Heart right ventricle (tissue), 16 donors: ENCODE results near the gene LEP. TPM values are rescaled to one million over a fixed set of nuclear protein-coding genes. Genes with fewer than 3 reads are reported as not detected.

Experiments used
- ATAC-seq, 8 donors: fragments of 200-7000 bp; cut with Tn5 transposase; one replicate each; pipeline ENCODE4 v1.9.1; 2020; ENCODE audit warnings: mild to moderate bottlenecking in 8 of 8, moderate library complexity in 8 of 8, moderate number of reproducible peaks in 1 of 8
- DNase-seq, 2 donors: peaks; one replicate each; pipeline ENCODE4 v3.0.0-alpha.2; 2020
- H3K27ac ChIP-seq, 10 donors: fragments of 200-600 bp; sonication (generic) in 2 of 10; one replicate each; pipeline versions ENCODE4 v1.5.0 to v1.8.0; 2020 to 2022; ENCODE audit warnings: mild to moderate bottlenecking in 3 of 10
- H3K27me3 ChIP-seq, 7 donors: fragments of 200-600 bp; one replicate each; pipeline ENCODE4 v1.8.0; 2021 to 2022; ENCODE audit warnings: mild to moderate bottlenecking in 2 of 7
- H3K36me3 ChIP-seq, 9 donors: fragments of 200-600 bp; sonication (generic) in 1 of 9; one replicate each; pipeline versions ENCODE4 v1.5.0 to v1.8.0; 2020 to 2022; ENCODE audit warnings: mild to moderate bottlenecking in 2 of 9
- H3K4me1 ChIP-seq, 9 donors: fragments of 200-600 bp; sonication (generic) in 1 of 9; one replicate each; pipeline versions ENCODE4 v1.5.0 to v1.8.0; 2020 to 2022; ENCODE audit warnings: mild to moderate bottlenecking in 4 of 9
- H3K4me3 ChIP-seq, 10 donors: fragments of 200-600 bp; sonication (generic) in 2 of 10; one replicate each; pipeline versions ENCODE4 v1.5.0 to v1.8.0; 2020 to 2022; ENCODE audit warnings: mild to moderate bottlenecking in 7 of 10, moderate library complexity in 2 of 10
- H3K9me3 ChIP-seq, 11 donors: fragments of 200-600 bp in 10 of 11; sonication (generic) in 2 of 11; one replicate each; pipeline versions ENCODE4 v1.5.0 to v1.8.0; 2013 to 2022; ENCODE audit warnings: mild to moderate bottlenecking in 2 of 11, control low read depth in 1 of 11, moderate library complexity in 1 of 11
- WGBS, 2 donors: extraction: QIAGEN DNeasy Blood & Tissue Kit; methylation state at CpG; one replicate each; pipeline ENCODE4 v1.1.7; 2013; ENCODE audit warnings: inconsistent platforms in 1 of 2; 5-methylcytosine and 5-hydroxymethylcytosine counted together
- intact Hi-C, 10 donors: fragments of 100-400 bp; cut with DNase I; formaldehyde crosslinking; loops; one replicate each; pipeline versions ENCODE4 v1.11.1 to v1.14.2; 2022
- polyA plus RNA-seq, 2 donors: library from polyadenylated mRNA; stranded (reverse); fragments of 200-250 nt; gene quantifications; one replicate each; pipeline ENCODE4 v1.2.3, GENCODE V29; 2013
- total RNA-seq, 10 donors: library from RNA; stranded (reverse); fragmentation: NEBNext Ultra II Directional in 3 of 10; extraction: Animal tissue kit (Norgen Biotek cat#: 25700) in 3 of 10; gene quantifications; one replicate each; pipeline versions ENCODE4 v1.2.1 to v1.2.4, GENCODE V29; 2021 to 2023
- TF ChIP-seq, protein P1 (sequence below), 9 donors: fragments of 200-600 bp; sonication (generic) in 2 of 9; IDR thresholded peaks; one replicate each; pipeline versions ENCODE4 v1.5.0 to v1.8.0; 2021 to 2022; ENCODE audit warnings: antibody characterized with exemption in 9 of 9, mild to moderate bottlenecking in 5 of 9, moderate library complexity in 1 of 9
- donor health status: Arrhythmogenic right ventricular cardiomyopathy.
- donor health status: ischemic (EF 13 %, LVEDD 7.1; RV severe dilation, severe dysfunction).
- donor health status: healthy with polysubstance abuse.
- donor health status: DM: no; HTN: yes; CAD: no.
- donor health status: DM: no; HTN: no; CAD: no.
- donor health status: ischemic (EF 25% LVEDD 6.9; RV normal size, moderate dysfunction).
- donor health status: ischemic (EF 25% LVEDD 5.7; RV mildly dilated, moderate dysfunction).
- donor health status: healthy.
- donor health status: DM: yes; HTN: yes; CAD: no.
- donor health status: Ischemic cardiomyopathy.
- donor health status: ischemic (EF 35%, LVEDD 5.7; RV mildly dilated, moderate dysfunction).
- donor health status: nonischemic (EF 11% LVEDD 7.7; RV severe dilation, severe dysfunction).
- donor health status: DM: yes; HTN: yes; CAD: no.
- donor health status: PGD.
- donor health status: ischemic (EF 29% LVEDD 5.4; RV normal size, mild dysfunction).
- donor health status: nonischemic (EF 23%, LVEDD 6.1; RV moderate dilation, normal function).

The LEP gene
- total and polyA plus RNA-seq, 12 donors, result 0.10 to 5.0 (median 0.52) TPM; not detected in 2

- TF ChIP-seq, protein P1, sequence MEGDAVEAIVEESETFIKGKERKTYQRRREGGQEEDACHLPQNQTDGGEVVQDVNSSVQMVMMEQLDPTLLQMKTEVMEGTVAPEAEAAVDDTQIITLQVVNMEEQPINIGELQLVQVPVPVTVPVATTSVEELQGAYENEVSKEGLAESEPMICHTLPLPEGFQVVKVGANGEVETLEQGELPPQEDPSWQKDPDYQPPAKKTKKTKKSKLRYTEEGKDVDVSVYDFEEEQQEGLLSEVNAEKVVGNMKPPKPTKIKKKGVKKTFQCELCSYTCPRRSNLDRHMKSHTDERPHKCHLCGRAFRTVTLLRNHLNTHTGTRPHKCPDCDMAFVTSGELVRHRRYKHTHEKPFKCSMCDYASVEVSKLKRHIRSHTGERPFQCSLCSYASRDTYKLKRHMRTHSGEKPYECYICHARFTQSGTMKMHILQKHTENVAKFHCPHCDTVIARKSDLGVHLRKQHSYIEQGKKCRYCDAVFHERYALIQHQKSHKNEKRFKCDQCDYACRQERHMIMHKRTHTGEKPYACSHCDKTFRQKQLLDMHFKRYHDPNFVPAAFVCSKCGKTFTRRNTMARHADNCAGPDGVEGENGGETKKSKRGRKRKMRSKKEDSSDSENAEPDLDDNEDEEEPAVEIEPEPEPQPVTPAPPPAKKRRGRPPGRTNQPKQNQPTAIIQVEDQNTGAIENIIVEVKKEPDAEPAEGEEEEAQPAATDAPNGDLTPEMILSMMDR (IDR thresholded peaks at IDR 0.05), result no peak
- no peaks in the 10 kb centered on the region for H3K9me3 ChIP-seq
- 64 to 65% methylated on average over 19 of the region's 19 CpGs for WGBS, 2 donors
- H3K4me3 ChIP-seq, result no peak overlapping the region
- intact Hi-C loops, result loop anchor here in 4 of 10 donors (2.0 to 10.0 kb wide), 5 partner anchors 156 to 626 kb away; partner anchors contain the start of genes ARF5 (in 1 of the 4), GCC1 (in 1 of the 4) and LRRC4 (in 1 of the 4)
- H3K36me3 ChIP-seq, result no peaks in the 10 kb centered on the region
- no peak for DNase-seq
- ATAC-seq, result no peak
- peaks cover 0 to 79% (median 40%) of the 10 kb centered on the region in 7 donors for H3K27me3 ChIP-seq
- H3K27ac ChIP-seq, result no peak overlapping the region
- H3K4me1 ChIP-seq, result peaks cover 0 to 11% (median 0%) of the 10 kb centered on the region in 9 donors
These were observed 30.2 kb upstream of the LEP start for GRCh38 chr7:128210590-128211570.

DNA sequence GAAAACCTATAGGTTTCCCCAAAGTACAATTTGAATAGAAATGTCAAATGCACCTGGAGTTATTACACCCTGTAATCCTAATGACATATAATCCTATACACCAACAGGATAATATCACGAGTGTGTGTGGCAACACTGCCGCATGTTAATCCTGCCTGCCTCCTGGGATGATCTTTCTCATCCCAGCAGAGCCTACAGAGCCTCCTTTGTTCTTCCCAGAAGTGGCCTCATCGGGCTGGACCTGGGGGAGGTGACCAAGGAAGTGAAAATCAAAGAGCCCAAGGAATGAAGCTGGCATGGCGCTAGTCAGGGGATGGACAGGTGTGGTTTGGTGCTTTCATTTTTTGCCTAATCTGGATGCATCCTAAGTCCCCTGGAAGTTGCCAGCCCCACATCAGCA, 29.5 kb upstream of the LEP start:
- peaks cover 0 to 72% (median 33%) of the 10 kb centered on the region in 7 donors for H3K27me3 ChIP-seq

GRCh38 chr7:128214463-128214862, 26.6 kb upstream of the LEP start:
- 96 to 100% methylated on average over 1 of the region's 1 CpG for WGBS, 2 donors
- Histone ChIP-seq H3K36me3 (no peaks in the 10 kb centered on the region), H3K27me3 (peaks cover 0 to 53% (median 35%) of the 10 kb centered on the region in 7 donors), H3K9me3 (no peaks in the 10 kb centered on the region), H3K4me1 (peaks cover 0 to 13% (median 0%) of the 10 kb centered on the region in 9 donors), H3K4me3 (no peak overlapping the region), H3K27ac (no peak overlapping the region)
- intact Hi-C loops, result loop anchor here in 3 of 10 donors (5.0 to 10.0 kb wide), 4 partner anchors 160 to 630 kb away; partner anchors contain the start of genes ARF5 (in 1 of the 3), GCC1 (in 1 of the 3) and LRRC4 (in 1 of the 3)
- TF ChIP-seq, protein P1 (IDR thresholded peaks at IDR 0.05), result no peak
- no peak for DNase-seq
- ATAC-seq, result no peak

More for the DNA sequence above, 29.5 kb upstream of the LEP start:
- Histone ChIP-seq H3K27ac (no peak overlapping the region), H3K9me3 (no peaks in the 10 kb centered on the region), H3K36me3 (no peaks in the 10 kb centered on the region), H3K4me1 (peaks cover 0 to 11% (median 0%) of the 10 kb centered on the region in 9 donors), H3K4me3 (no peak overlapping the region)
- TF ChIP-seq, protein P1 (IDR thresholded peaks at IDR 0.05), result no peak
- 32 to 42% methylated on average over 4 of the region's 4 CpGs for WGBS, 2 donors
- ATAC-seq (no peak), DNase-seq (no peak)
- intact Hi-C loops, result loop anchor here in 4 of 10 donors (2.0 to 10.0 kb wide), 5 partner anchors 157 to 627 kb away; partner anchors contain the start of genes ARF5 (in 1 of the 4), GCC1 (in 1 of the 4) and LRRC4 (in 1 of the 4)

DNA sequence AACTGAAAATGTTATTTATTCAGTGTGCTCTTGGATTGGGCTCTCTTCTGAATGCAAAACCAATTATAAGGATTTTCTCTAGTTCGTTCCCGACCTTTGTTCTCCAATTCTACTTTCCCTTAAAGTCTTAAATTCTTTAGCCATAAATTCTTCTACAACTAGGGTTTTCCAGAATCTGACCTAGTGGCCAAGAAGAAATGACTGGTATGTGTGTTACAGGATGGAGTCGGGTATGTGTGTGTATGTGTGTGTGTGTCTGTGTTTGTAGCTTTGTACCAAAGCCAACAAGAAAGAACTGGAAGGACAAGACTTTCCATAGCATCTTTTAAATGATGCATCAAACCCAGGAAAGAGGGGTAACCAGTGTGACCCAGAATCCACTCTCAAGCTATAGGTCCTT, 25.8 kb upstream of the LEP start:
- Histone ChIP-seq H3K4me3 (no peak overlapping the region), H3K27ac (no peak overlapping the region), H3K9me3 (no peaks in the 10 kb centered on the region), H3K4me1 (peaks cover 0 to 13% (median 0%) of the 10 kb centered on the region in 9 donors), H3K36me3 (no peaks in the 10 kb centered on the region), H3K27me3 (peaks cover 0 to 51% (median 34%) of the 10 kb centered on the region in 7 donors)
- intact Hi-C loops, result loop anchor here in 2 of 10 donors (10.0 kb wide), 3 partner anchors 160 to 630 kb away; partner anchors contain the start of genes ARF5 (in 1 of the 2), GCC1 (in 1 of the 2) and LRRC4 (in 1 of the 2)
- TF ChIP-seq, protein P1 (IDR thresholded peaks at IDR 0.05), result no peak
- no peak for ATAC-seq
- WGBS, 2 donors, result 67 to 78% methylated on average over 3 of the region's 3 CpGs
- DNase-seq, result no peak
